Endodermal cell (in vitro differentiated cells): ENCODE results near the gene SLC35F1. TPM values are rescaled to one million over a fixed set of nuclear protein-coding genes. Genes with fewer than 3 reads are reported as not detected.

Experiments used
- DNase-seq: peaks from one replicate; pipeline ENCODE4 v3.0.0-alpha.2; 2017
- H3K27ac ChIP-seq: 2 replicates; pipeline ENCODE4 v1.5.1; 2013; ENCODE audit warnings: mild to moderate bottlenecking, low read depth, low read length, moderate library complexity
- H3K27me3 ChIP-seq: 2 replicates; pipeline ENCODE4 v1.6.1; 2013; ENCODE audit warnings: mild to moderate bottlenecking, low read length, moderate library complexity; ENCODE audit not compliant: insufficient read depth, control insufficient read depth, poor library complexity, severe bottlenecking
- H3K36me3 ChIP-seq: 2 replicates; pipeline ENCODE4 v1.7.0; 2013; ENCODE audit warnings: mild to moderate bottlenecking, low read length, moderate library complexity; ENCODE audit not compliant: control insufficient read depth, insufficient read depth
- H3K4me1 ChIP-seq: one replicate; pipeline ENCODE4 v1.7.0; 2013; ENCODE audit warnings: low read length; ENCODE audit not compliant: control insufficient read depth, insufficient read depth
- H3K4me3 ChIP-seq: 2 replicates; pipeline ENCODE4 v1.5.1; 2013; ENCODE audit warnings: mild to moderate bottlenecking, low read length, moderate library complexity
- H3K9ac ChIP-seq: 2 replicates; pipeline ENCODE4 v1.6.1; 2013; ENCODE audit warnings: mild to moderate bottlenecking, low read length, moderate library complexity; ENCODE audit not compliant: poor library complexity, severe bottlenecking; ENCODE audit errors: extremely low read depth
- H3K9me3 ChIP-seq: 2 replicates; pipeline ENCODE4 v1.6.1; 2013; ENCODE audit warnings: mild to moderate bottlenecking, low read length, moderate library complexity; ENCODE audit not compliant: control insufficient read depth
- H3K27ac Mint-ChIP-seq: 2 replicates; pipeline ENCODE4 v1.8.0; 2020; ENCODE audit warnings: mixed read lengths
- H3K27me3 Mint-ChIP-seq: 2 replicates; pipeline ENCODE4 v1.8.0; 2021; ENCODE audit warnings: mild to moderate bottlenecking, mixed read lengths; ENCODE audit not compliant: insufficient read depth
- H3K36me3 Mint-ChIP-seq: 2 replicates; pipeline ENCODE4 v1.8.0; 2020; ENCODE audit warnings: low read depth, mixed read lengths
- H3K4me1 Mint-ChIP-seq: 2 replicates; pipeline ENCODE4 v1.8.0; 2020; ENCODE audit warnings: mixed read lengths
- H3K4me3 Mint-ChIP-seq: 2 replicates; pipeline ENCODE4 v1.8.0; 2020; ENCODE audit warnings: mild to moderate bottlenecking, moderate library complexity, mixed read lengths
- H3K9me3 Mint-ChIP-seq: 2 replicates; pipeline ENCODE4 v1.8.0; 2020; ENCODE audit warnings: mild to moderate bottlenecking, mixed read lengths
- WGBS, 2 experiments: methylation state at CpG; one replicate each; pipeline versions ENCODE4 v1.1.5 to v1.1.7; 2013; ENCODE audit warnings: missing lambda C conversion rate in 2 of 2, mixed read lengths in 1 of 2; ENCODE audit not compliant: insufficient coverage in 1 of 2, insufficient read length in 1 of 2; 5-methylcytosine and 5-hydroxymethylcytosine counted together
- total RNA-seq, 2 donors: library from RNA; stranded (reverse); fragmentation: NEBNext Ultra II Directional in 1 of 2; extraction: Animal tissue kit (Norgen Biotek cat#: 25700) in 1 of 2; gene quantifications; 2 replicates in 1 of 2; 3 replicates in 1 of 2; pipeline ENCODE4 v1.2.1, GENCODE V29; 2021
- TF ChIP-seq, protein P1 (sequence below): fragments of 200-600 bp; sonication (generic); conservative IDR thresholded peaks from 2 replicates; pipeline ENCODE4 v1.5.0; 2021; ENCODE audit warnings: antibody characterized with exemption, mild to moderate bottlenecking

SLC35F1 gene
- total RNA-seq, 2 donors from 2014 or later, result 6.7 to 12.8 TPM

DNA sequence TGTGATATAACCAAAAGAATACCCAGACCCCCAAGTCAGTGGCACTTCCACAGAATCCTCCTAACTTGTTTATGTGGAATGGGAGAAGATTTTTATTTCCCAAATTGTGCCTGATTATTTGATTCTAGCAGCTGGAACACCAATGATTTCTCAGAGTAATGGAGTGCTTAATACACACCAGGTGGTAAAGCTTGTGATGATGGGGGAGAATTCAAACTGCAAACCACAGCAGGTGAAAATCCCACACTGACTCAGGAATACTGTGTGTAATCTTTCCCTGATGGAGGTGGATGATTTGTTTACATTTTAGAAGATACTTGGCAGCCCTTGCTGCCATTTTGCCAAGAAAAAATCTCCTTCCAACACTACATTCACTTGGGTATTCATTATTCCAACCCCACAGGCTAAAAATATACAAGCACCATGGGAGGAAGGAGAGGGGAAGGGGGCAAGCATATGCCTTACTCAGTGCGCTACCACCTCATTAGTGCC lies 428.3 kb downstream of the SLC35F1 start:
- no peak overlapping the region for H3K9ac ChIP-seq
- Mint-ChIP-seq H3K36me3 (no peaks in the 10 kb centered on the region), H3K4me3 (no peak overlapping the region), H3K9me3 (peaks cover 10% of the 10 kb centered on the region), H3K4me1 (no peaks in the 10 kb centered on the region), H3K27ac (no peak overlapping the region), H3K27me3 (no peaks in the 10 kb centered on the region)
- no peak overlapping the region for H3K27ac ChIP-seq
- no peaks in the 10 kb centered on the region for H3K36me3 ChIP-seq
- 61% methylated on average over 1 of the region's 1 CpG; no CpG with 5 or more reads in 1 of the 2 experiments for WGBS, 2 experiments
- H3K27me3 ChIP-seq, result no peaks in the 10 kb centered on the region
- no peaks in the 10 kb centered on the region for H3K9me3 ChIP-seq
- TF ChIP-seq, protein P1, sequence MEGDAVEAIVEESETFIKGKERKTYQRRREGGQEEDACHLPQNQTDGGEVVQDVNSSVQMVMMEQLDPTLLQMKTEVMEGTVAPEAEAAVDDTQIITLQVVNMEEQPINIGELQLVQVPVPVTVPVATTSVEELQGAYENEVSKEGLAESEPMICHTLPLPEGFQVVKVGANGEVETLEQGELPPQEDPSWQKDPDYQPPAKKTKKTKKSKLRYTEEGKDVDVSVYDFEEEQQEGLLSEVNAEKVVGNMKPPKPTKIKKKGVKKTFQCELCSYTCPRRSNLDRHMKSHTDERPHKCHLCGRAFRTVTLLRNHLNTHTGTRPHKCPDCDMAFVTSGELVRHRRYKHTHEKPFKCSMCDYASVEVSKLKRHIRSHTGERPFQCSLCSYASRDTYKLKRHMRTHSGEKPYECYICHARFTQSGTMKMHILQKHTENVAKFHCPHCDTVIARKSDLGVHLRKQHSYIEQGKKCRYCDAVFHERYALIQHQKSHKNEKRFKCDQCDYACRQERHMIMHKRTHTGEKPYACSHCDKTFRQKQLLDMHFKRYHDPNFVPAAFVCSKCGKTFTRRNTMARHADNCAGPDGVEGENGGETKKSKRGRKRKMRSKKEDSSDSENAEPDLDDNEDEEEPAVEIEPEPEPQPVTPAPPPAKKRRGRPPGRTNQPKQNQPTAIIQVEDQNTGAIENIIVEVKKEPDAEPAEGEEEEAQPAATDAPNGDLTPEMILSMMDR, result no peak
- DNase-seq, result no peak
- H3K4me3 ChIP-seq, result no peak overlapping the region
- H3K4me1 ChIP-seq, result no peaks in the 10 kb centered on the region

DNA sequence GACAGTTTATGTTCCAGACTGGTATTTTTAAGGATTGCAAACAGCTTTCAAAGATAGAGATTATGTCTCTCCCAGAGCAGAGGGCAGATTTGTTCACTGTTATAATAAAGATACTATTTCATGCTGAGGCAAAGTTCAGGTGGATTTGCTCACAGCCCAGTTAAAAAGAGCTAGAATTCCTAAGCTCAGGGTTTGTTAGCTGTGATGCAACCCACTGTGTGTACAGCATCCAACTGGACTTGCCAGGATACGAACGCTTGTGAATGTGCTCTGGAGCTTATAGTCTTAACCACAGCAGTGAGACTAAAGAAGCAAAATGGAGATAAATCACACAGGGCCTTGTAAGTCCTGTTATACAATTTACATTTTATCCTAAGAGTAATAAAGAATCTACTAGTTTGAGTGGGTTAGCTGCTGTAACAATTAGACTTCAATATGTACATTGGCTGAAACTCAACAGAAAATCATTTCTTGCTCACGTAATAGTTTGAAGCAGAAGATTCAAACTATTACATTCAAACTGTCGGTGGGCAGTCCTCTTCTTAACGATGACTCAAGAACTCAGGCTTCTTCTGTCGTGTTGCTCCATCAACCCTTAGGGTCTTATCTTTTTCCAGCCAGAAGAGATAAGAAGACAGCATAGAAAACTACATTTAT lies 437.1 kb downstream of the SLC35F1 start:
- no peaks in the 10 kb centered on the region for H3K27me3 ChIP-seq
- no peak overlapping the region for H3K27ac Mint-ChIP-seq
- TF ChIP-seq, protein P1, result no peak

DNA sequence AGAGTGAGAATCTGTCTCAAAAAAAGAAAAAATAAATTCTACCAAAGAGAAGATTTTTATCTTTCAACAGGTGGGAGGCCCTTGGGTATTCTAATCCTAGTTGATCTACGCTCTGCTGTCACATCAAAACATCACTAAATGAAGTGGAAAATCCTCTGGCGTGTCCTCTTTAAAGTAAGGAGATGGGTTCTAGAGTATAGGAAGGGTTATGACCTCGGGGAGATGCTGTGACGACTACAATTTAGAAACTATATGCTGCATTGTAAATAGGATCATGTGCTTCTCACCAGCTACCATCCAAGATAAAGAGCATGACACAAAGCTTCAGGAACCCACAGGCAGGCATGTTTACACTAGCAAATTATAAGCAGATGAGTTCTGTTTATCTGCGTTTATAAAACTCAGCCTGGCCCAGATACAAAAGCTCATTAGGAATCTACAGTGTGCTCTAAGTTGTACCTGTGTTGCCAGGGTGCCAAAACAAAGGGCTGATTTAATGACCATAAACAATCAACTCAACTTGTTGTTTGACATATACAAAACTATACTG lies 443.9 kb downstream of the SLC35F1 start:
- no peak overlapping the region for H3K4me3 ChIP-seq
- H3K27ac Mint-ChIP-seq, result no peak overlapping the region
- no peaks in the 10 kb centered on the region for H3K36me3 Mint-ChIP-seq
- no peaks in the 10 kb centered on the region for H3K4me1 ChIP-seq
- no peaks in the 10 kb centered on the region for H3K27me3 ChIP-seq
- DNase-seq, result no peak
- H3K4me3 Mint-ChIP-seq, result no peak overlapping the region
- no peaks in the 10 kb centered on the region for H3K9me3 ChIP-seq
- no peaks in the 10 kb centered on the region for H3K36me3 ChIP-seq
- H3K9me3 Mint-ChIP-seq, result peaks cover 3% of the 10 kb centered on the region
- no peak overlapping the region for H3K9ac ChIP-seq
- 91 to 100% methylated on average over 3 to 5 of the region's 5 CpGs for WGBS, 2 experiments
- peaks cover 4% of the 10 kb centered on the region for H3K4me1 Mint-ChIP-seq
- H3K27me3 Mint-ChIP-seq, result no peaks in the 10 kb centered on the region
- TF ChIP-seq, protein P1, result no peak
- H3K27ac ChIP-seq, result no peak overlapping the region

More for the DNA sequence above, 437.1 kb downstream of the SLC35F1 start:
- no peak overlapping the region for H3K4me3 ChIP-seq
- Mint-ChIP-seq H3K36me3 (no peaks in the 10 kb centered on the region), H3K4me1 (peaks cover 3% of the 10 kb centered on the region), H3K9me3 (peaks cover 13% of the 10 kb centered on the region), H3K27me3 (peaks cover 4% of the 10 kb centered on the region), H3K4me3 (no peak overlapping the region)
- DNase-seq, result no peak
- H3K9me3 ChIP-seq, result no peaks in the 10 kb centered on the region
- H3K9ac ChIP-seq, result no peak overlapping the region
- no peak overlapping the region for H3K27ac ChIP-seq
- 77 to 83% methylated on average over 4 to 6 of the region's 6 CpGs for WGBS, 2 experiments
- H3K4me1 ChIP-seq, result no peaks in the 10 kb centered on the region
- H3K36me3 ChIP-seq, result no peaks in the 10 kb centered on the region
